GM21526 (cell line): Measurements from ENCODE around the gene CPTP.

Experiments
- ATAC-seq: cut with Tn5 transposase; IDR thresholded peaks from one replicate; pipeline ENCODE4 v1.9.1; 2021; ENCODE audit warnings: moderate library complexity; ENCODE audit not compliant: unreplicated experiment, low FRiP score

The CPTP gene

DNA sequence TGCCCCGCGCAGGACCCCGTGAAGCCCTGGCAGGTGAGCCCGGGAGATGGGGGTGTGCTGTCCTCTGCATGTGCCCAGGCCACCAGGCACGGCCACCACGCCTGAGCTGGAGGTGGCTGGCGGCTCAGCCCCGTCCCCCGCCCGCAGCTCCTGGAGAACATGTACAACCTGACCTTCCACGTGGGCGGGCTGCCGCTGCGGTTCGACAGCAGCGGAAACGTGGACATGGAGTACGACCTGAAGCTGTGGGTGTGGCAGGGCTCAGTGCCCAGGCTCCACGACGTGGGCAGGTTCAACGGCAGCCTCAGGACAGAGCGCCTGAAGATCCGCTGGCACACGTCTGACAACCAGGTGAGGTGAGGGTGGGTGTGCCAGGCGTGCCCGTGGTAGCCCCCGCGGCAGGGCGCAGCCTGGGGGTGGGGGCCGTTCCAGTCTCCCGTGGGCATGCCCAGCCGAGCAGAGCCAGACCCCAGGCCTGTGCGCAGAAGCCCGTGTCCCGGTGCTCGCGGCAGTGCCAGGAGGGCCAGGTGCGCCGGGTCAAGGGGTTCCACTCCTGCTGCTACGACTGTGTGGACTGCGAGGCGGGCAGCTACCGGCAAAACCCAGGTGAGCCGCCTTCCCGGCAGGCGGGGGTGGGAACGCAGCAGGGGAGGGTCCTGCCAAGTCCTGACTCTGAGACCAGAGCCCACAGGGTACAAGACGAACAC is 8.3 kb downstream of the CPTP start:
- no peak for ATAC-seq

- no peak for ATAC-seq
These were observed 9.1 kb downstream of the CPTP start for GRCh38 chr1:1333551-1334241.

DNA sequence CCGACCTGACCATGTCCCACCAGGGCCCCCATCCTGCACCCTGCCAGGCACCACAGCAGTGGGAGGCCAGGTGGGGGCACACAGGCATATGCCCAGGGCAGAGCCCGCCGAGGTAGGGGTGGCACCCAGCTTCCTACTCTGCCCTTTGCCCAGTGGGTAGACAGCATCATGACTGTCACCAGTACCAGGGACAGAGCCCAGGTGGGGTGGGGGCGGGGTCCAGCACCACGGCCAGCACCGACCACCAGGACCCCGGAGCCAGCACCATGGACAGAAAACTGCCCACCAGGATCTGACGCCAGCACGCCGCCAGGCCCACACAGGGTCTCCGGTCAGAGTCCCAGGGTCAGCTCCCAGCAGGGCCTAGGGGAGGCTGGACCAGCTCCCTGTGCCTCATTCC is 10.2 kb downstream of the CPTP start:
- ATAC-seq: no peak

DNA sequence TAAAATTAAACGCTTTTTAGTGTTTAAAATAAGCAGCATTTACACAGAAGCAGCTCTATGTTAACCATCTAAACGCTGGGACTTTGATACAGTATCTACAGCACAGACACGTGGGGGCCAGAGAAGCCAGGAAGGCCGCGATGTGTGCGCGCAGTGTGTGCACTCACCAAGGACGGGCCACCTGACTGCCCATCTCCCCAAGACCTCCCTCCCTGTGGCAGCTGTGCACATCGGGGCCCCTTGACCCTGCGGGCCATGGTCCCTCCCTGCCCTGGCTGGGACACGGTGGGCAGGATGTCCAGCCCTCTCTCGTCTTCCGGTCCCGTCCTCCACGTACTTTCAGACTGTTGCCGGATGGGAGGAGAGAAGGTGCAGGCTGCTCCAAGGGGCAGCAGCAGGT is 10.7 kb downstream of the CPTP start:
- no peak for ATAC-seq

DNA sequence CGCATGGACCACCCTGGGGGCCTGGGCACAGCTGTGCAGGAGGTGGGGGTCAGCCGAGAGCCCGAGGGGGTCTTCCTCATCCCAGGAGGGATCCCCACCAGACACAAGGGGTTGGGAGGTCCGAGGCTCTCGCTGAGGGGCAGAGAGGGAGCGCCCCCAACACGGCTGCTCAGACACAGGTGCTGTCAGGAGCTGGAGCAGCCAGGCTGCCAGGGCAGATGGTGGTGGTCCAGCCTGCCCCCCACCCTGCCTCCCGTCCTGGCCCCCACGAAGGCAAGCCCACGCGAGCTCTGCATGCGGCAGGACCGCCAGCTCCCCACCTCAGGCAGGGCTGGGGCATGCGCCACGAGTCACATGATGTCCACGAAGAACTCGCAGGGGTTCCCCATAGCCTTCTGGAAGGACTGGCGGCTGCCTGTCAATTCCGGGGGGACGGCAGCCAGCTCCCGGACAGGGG is 11.2 kb downstream of the CPTP start:
- no peak for ATAC-seq

DNA sequence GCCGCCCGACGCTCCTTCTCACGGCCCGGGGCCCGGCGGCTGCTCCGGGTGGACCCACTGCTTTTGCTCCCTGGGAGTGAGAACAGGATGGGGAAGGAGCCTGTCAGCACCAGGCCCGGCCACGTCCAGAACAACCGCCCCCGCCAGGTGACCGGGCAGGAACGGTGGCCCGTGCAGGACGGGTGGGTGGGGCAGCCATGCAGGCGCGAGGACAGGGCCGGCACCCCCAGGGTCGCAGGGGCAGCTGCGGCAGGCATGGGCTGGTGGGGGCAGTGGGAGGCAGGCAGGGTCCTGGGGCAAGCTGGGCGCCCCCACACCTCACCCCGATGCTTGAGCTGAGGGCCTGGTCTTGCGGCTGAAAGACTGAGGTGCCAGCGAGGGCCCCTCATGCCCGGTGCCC is 11.8 kb downstream of the CPTP start:
- ATAC-seq: no peak

DNA sequence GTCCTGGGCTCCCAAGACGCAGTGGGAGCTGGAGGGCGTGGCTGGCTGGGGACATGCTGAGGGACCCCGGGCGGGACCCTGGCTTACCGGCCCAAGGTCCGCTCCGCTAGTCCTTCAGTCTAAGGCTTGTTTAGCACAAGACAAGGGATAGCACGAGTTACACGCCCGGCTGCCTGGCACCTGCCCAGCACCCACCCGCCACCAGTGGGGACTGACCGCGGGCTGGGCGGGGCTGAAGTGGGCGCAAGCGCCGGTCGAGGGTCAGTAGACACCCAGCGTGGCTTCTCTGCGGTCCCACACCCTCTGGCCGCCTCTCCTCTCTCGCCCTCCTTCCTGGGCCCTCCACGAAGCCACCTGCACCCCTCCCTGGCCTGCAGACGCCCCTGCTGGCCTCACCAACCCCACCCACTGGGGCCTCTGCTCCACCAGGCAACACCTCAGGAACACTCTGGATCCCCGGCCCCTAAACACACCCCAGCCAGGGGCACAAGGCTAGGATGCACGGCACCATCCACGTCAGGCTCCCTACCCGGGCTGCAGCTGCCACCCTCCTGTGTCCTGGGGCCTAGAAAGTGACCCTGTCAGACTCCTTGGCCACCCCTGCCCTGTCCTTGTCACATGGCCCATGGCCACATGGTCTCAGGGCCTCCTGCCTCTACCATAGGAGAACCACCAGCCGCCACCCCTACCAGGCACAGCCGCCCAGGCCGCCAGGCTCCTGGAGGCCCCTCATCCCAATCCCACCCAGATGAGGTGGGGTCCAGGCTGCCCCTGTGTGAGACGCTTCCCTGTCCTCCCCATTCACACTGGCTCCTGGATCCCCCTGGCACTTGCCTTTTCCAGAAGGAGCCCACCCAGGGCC is 12.6 kb downstream of the CPTP start:
- ATAC-seq: no peak

- ATAC-seq: no peak
These were observed 13.2 kb downstream of the CPTP start for GRCh38 chr1:1337793-1338147.

- no peak for ATAC-seq
These were observed 13.7 kb downstream of the CPTP start for GRCh38 chr1:1338278-1338677.

DNA sequence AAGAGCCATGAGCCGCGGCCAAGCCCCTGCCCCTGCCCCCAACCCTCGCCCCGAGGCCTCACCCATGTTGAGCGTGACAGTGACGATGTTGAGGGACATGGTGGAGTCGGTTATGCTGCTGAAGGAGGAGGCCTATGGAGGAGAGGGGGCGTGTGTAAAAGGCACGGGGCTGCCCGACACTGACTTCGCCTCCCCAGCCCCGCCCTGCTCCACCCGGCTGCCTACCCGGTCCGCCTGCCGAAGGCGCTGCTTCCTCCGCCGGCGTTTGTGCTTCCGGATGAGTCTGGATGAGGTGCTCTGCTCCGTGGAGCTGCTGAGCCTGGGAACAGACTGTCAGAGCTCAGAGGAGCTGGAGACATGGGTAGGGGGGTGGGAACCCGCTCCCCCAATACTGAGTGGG is 15.6 kb downstream of the CPTP start:
- no peak for ATAC-seq

DNA sequence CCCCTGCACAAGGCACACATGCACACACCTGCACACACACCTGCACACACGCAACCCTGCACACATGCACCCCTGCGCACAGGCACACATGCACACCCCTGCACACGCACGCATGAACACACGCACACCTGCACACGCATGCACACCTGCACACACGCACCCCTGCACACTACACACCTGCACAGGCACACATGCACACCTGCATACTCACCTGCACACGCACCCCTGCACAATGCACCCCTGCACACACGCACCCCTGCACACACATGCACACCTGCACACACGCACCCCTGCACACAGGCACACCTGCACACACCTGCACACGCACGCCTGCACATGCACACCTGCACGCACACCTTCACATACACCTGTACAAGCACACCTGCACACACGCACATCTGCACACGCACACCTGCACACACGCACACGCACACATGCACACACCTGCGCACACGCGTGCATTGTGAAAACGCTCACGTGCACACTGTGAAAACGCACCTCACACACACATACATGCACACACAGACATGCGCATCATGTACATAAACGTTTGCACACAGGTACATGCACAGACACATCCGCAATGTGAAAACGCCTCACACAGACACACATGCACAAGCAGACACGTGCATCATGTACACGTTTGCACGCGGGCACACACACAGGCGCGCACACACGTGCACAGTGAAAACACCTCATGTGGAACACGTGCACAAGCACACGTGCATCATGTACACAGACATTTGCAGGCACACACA is 16.4 kb downstream of the CPTP start:
- no peak for ATAC-seq

DNA sequence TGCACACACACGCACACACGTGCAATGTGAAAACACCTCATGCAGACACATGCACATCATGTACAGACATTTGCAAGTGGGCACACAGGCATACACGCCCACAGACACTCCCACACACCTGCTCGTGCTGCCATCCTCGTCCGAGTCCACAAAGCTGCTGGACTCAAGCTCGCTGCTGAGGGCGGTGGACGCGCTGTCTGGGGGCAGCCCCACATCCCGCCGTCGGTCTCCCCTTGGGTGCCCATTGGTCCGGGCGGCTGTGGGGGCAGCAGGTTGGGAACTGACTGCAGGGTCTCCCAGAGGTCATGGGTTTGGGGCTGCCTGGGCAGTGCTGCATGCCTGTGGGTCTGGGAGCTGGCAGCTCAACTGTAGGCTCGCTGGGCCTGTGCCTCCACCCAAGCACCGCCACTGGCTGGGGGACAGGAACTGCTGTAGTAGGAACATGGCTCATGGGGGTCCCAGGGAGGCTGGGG is 17.0 kb downstream of the CPTP start:
- no peak for ATAC-seq

DNA sequence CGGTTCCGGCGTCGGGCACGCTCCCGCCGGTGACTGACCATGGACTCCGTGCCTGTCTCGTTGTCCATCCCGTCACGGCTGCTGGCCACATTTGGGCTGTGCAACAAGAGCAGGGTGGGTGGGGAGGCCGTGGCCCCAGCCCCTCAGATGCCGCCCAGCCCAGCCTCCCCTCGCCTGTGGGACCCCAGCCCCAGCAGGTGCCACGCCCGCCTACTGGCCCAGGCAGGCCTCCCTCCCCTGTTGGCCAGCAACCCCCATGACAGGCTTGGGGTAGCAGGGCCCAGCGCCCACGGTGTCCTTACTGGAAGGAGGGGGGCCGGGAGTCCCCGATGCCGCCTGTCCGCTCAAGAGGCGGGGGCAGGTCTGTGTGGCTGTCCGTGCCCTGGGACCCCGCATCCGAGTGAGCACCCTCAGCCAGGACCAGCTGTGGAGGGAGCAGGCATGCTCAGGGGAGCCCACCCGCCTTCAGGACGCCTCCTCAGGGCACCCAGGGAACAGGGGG is 17.5 kb downstream of the CPTP start:
- no peak for ATAC-seq

GRCh38 chr1:1342584-1343115 is 18.0 kb downstream of the CPTP start:
- no peak for ATAC-seq

- no peak for ATAC-seq
These were observed 19.3 kb downstream of the CPTP start for GRCh38 chr1:1343811-1344421.

DNA sequence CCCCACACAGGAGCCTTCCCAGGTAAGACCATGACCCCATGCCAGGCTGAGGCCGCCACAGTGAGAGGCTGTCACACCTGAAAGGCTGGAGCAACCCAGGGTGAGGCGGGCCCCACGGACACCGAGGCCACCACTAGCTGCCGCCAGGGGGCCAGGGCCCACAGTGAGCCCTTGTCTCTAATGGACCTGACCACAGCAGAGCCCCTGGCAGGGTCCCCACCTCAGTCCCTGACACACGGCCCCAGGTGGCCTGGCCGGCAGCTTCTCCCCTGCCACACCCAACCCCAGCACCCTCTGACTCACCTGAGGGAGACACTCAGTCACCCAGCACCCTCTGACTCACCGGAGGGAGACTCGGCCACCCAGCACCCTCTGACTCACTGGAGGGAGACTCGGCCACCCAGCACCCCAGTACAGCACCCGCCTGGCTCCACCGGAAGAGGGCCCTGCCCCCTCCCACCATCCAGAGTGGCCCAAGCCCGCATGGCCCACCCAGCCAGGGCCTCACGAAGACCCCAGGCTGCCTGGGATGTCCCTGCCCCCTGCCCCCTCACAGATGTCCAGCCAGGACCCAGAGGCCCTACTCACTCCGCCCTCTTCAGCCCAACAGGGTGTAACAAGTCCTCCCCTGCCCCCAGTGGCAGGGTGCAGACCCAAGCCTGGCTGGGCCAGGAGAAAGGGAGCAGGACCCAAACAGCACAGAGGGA is 20.2 kb downstream of the CPTP start:
- no peak for ATAC-seq

DNA sequence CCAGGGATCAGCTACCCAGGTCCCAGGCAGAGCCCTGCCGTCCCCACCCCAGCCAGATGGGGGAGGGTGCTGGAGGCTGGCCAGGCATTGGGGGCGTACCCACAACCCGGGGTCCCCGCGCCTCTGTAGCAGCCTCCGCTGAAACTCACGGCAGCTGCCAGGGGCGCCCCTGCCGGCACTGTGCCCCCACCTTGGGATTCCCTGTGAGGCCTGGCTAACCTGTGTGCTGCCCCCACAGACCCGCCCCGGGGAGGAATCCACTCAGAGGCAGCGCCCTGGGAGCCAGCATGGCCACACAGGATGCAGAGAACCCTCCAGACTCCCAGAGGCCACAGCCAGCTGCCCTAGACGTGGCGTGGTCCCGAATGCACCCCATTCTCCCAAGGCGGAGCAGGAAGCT is 20.8 kb downstream of the CPTP start:
- no peak for ATAC-seq

DNA sequence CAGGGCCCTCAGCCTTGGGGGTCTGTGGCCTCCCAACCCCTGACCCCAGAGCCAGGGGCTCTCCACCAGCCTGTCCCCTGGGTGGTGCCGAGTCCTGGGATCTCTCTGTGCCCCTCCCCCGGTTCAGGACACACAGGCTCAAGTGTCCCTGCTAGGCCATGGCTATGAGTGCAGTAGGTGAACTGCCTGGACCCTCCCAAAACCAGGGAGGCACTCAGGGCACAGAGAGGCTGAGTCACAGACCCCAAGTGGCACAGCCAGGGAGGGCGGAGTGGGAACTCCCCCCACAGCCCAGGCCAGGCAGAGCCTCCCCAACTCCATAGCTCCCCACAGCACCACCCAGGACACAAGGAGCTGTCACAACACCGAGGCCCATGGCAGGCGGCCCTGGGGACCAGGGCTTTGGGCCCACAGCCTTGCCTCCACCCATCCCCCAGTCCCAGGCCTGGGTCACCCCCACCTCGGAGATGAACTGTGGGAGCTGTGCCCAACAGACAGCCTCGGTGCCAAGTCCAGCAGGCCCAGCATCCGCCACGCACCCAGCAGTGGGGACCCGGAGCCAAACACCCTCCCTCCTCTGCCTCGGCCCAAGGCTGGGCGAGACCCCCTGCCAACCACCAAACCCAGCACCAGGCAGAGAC is 21.4 kb downstream of the CPTP start:
- no peak for ATAC-seq

DNA sequence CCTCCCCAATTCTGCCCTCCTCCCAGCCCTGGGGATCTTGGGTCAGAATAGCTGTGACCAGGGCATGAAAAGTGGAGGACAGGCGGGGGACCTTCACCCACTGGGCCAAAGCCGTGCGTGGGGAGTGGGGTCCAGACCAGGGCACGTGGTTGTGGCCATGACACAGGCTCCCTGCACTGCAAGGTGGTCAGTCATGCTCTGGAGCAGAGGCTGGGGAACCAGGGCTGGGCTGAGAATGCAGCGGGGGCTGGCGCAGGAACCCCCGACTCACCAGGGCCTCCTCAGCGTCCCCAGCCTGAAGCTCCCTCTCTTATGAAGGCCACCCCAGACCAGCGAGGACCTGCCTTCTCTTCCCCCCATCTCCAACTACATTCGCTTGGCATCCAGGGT is 21.9 kb downstream of the CPTP start:
- ATAC-seq: no peak
